Breast epithelium (tissue), 4 donors: ENCODE measurements around the gene F2R. TPM values are rescaled to one million over a fixed set of nuclear protein-coding genes. Genes with fewer than 3 reads are reported as not detected.
"Not testable (repeated sequence)": the region's sequence is repeated elsewhere in the genome, so short reads cannot be mapped to it uniquely, and the experiment has no call there.

ENCODE experiments used
- DNase-seq, 2 donors: peaks; one replicate each; pipeline ENCODE4 v3.0.0-alpha.2; 2019; ENCODE audit warnings: low spot score in 2 of 2
- H3K27ac ChIP-seq, 2 donors: fragments of 200-600 bp; sonication (generic) in 1 of 2; one replicate each; pipeline ENCODE4 v1.5.1; 2016 to 2019; ENCODE audit warnings: mild to moderate bottlenecking in 1 of 2
- H3K27me3 ChIP-seq, 2 donors: fragments of 200-600 bp; sonication (generic) in 1 of 2; one replicate each; pipeline versions ENCODE4 v1.5.1 to v1.6.0; 2017 to 2019; ENCODE audit warnings: control low read depth in 1 of 2, mild to moderate bottlenecking in 1 of 2
- H3K36me3 ChIP-seq: fragments of 200-600 bp; one replicate; pipeline ENCODE4 v1.5.1; 2019
- H3K4me1 ChIP-seq, 2 donors: fragments of 200-600 bp; sonication (generic); one replicate each; pipeline ENCODE4 v1.5.1; 2016 to 2019; ENCODE audit warnings: control low read depth in 1 of 2
- H3K4me3 ChIP-seq, 3 donors: fragments of 200-600 bp; sonication (generic); 1 replicate in 2 of 3; 2 replicates in 1 of 3; pipeline ENCODE4 v1.5.1; 2016 to 2019; ENCODE audit warnings: mild to moderate bottlenecking in 3 of 3, moderate library complexity in 2 of 3
- H3K9me3 ChIP-seq, 2 donors: fragments of 200-600 bp; sonication (generic) in 1 of 2; one replicate each; pipeline ENCODE4 v1.5.1; 2016 to 2019; ENCODE audit warnings: control low read depth in 1 of 2
- CTCF ChIP-seq, 3 donors: fragments of 450-650 bp; IDR thresholded peaks; one replicate each; pipeline ENCODE4 v1.5.1; 2016 to 2017; ENCODE audit warnings: antibody characterized with exemption in 3 of 3, mild to moderate bottlenecking in 3 of 3, moderate library complexity in 3 of 3
- POLR2A ChIP-seq: fragments of 450-650 bp; IDR thresholded peaks from one replicate; pipeline ENCODE4 v1.6.1; 2016; ENCODE audit warnings: antibody characterized with exemption, mild to moderate bottlenecking, moderate library complexity
- POLR2AphosphoS5 ChIP-seq, 3 donors: sonication (generic); formaldehyde crosslinking; IDR thresholded peaks; one replicate each; pipeline ENCODE4 v1.6.1; 2017; ENCODE audit warnings: antibody characterized with exemption in 3 of 3
- intact Hi-C: fragments of 100-400 bp; cut with DNase I; formaldehyde crosslinking; loops from one replicate; pipeline ENCODE4 v1.15.1; 2023; ENCODE audit warnings: low total_unique reads
- total RNA-seq, 3 donors: library from RNA; depleted of rRNA; stranded (reverse); fragments of >200 nt; gene quantifications; one replicate each; pipeline ENCODE4 v1.1.0, GENCODE V29; 2016

Gene F2R
- total RNA-seq, 3 donors from 2014 or later, result 15.1 to 39.4 (median 27.2) TPM

GRCh38 chr5:76673125-76673524 lies 42.8 kb upstream of the F2R start:
- TF ChIP-seq POLR2A, result no peak
- TF ChIP-seq CTCF (IDR thresholded peaks at IDR 0.05), result no peak
- no peak for TF ChIP-seq POLR2AphosphoS5 (IDR thresholded peaks at IDR 0.05)
- Histone ChIP-seq H3K4me1 (no peaks in the 10 kb centered on the region), H3K9me3 (no peaks in the 10 kb centered on the region), H3K36me3 (no peaks in the 10 kb centered on the region), H3K27ac (no peak overlapping the region), H3K4me3 (no peak overlapping the region), H3K27me3 (no peaks in the 10 kb centered on the region)
- intact Hi-C loops, result no loop called here
- no peak for DNase-seq

GRCh38 chr5:76674330-76675066 lies 41.4 kb upstream of the F2R start:
- Histone ChIP-seq H3K36me3 (no peaks in the 10 kb centered on the region), H3K4me3 (peak overlapping the region in 2 of 3 donors; percentile 7 to 22), H3K9me3 (no peaks in the 10 kb centered on the region), H3K4me1 (no peaks in the 10 kb centered on the region), H3K27me3 (no peaks in the 10 kb centered on the region), H3K27ac (peak overlapping the region; percentile 25 to 41)
- intact Hi-C loops, result no loop called here
- no peak for DNase-seq
- TF ChIP-seq POLR2A (no peak), POLR2AphosphoS5 (IDR thresholded peaks at IDR 0.05) (no peak), CTCF (IDR thresholded peaks at IDR 0.05) (no peak)

- intact Hi-C loops, result no loop called here
- H3K36me3 ChIP-seq, result no peaks in the 10 kb centered on the region
- H3K4me3 ChIP-seq, result no peak overlapping the region
- no peak for TF ChIP-seq POLR2A
- TF ChIP-seq CTCF (IDR thresholded peaks at IDR 0.05), result no peak
- no peak for TF ChIP-seq POLR2AphosphoS5 (IDR thresholded peaks at IDR 0.05)
- no peaks in the 10 kb centered on the region for H3K9me3 ChIP-seq
- H3K27ac ChIP-seq, result peak overlapping the region; percentile 25 to 41
- no peak for DNase-seq
- H3K27me3 ChIP-seq, result no peaks in the 10 kb centered on the region
- no peaks in the 10 kb centered on the region for H3K4me1 ChIP-seq
Measured at GRCh38 chr5:76675364-76675763, 40.6 kb upstream of the F2R start.

- no peak for DNase-seq
- Histone ChIP-seq H3K4me3 (no peak overlapping the region), H3K4me1 (no peaks in the 10 kb centered on the region), H3K27ac (peak overlapping the region in 1 of 2 donors; percentile 45), H3K27me3 (no peaks in the 10 kb centered on the region), H3K36me3 (no peaks in the 10 kb centered on the region), H3K9me3 (no peaks in the 10 kb centered on the region)
- intact Hi-C loops, result no loop called here
- TF ChIP-seq POLR2AphosphoS5 (IDR thresholded peaks at IDR 0.05), result no peak
- no peak for TF ChIP-seq CTCF (IDR thresholded peaks at IDR 0.05)
- TF ChIP-seq POLR2A, result no peak
Measured at GRCh38 chr5:76677849-76678472, 38.0 kb upstream of the F2R start.

GRCh38 chr5:76679231-76679630 lies 36.7 kb upstream of the F2R start:
- no peak overlapping the region for H3K4me3 ChIP-seq
- no peaks in the 10 kb centered on the region for H3K9me3 ChIP-seq
- no peak for DNase-seq
- no peaks in the 10 kb centered on the region for H3K36me3 ChIP-seq
- TF ChIP-seq POLR2AphosphoS5 (IDR thresholded peaks at IDR 0.05) (peak; percentile 39 to 42 (median 40)), POLR2A (no peak), CTCF (IDR thresholded peaks at IDR 0.05) (no peak)
- intact Hi-C loops, result no loop called here
- H3K4me1 ChIP-seq, result no peaks in the 10 kb centered on the region
- no peaks in the 10 kb centered on the region for H3K27me3 ChIP-seq
- H3K27ac ChIP-seq, result no peak overlapping the region

GRCh38 chr5:76680826-76681225 lies 35.1 kb upstream of the F2R start:
- H3K9me3 ChIP-seq, H3K27me3 ChIP-seq, H3K36me3 ChIP-seq, DNase-seq, H3K27ac ChIP-seq, H3K4me1 ChIP-seq, intact Hi-C loops, H3K4me3 ChIP-seq: not testable (repeated sequence)
